A549 (cell line): ENCODE measurements around the gene PPP1CC. TPM values are rescaled to one million over a fixed set of nuclear protein-coding genes. Genes with fewer than 3 reads are reported as not detected.

Experiments
- ATAC-seq, 2 experiments: fragments of 200-7000 bp in 1 of 2; fragments of >200 bp in 1 of 2; cut with Nextera tagmentation in 1 of 2; cut with Tn5 transposase in 1 of 2; 3 replicates each; pipeline versions ENCODE4 v1.8.0 to v1.9.1; 2018 to 2020; ENCODE audit warnings: mild to moderate bottlenecking in 1 of 2, moderate library complexity in 1 of 2
- CTCF ChIA-PET: fragments of 300-600 bp; sonication (Branson Sonifier 250); formaldehyde crosslinking; extraction: SDS; loops from one replicate; lab custom pipeline; 2021; ENCODE audit warnings: antibody characterized with exemption, inconsistent platforms; lab: Yijun Ruan, JAX
- POLR2A ChIA-PET: fragments of 350-600 bp; formaldehyde crosslinking; extraction: SDS; loops from one replicate; lab custom pipeline; 2021; ENCODE audit warnings: antibody characterized with exemption, inconsistent platforms; lab: Yijun Ruan, JAX
- DNase-seq, 2 experiments: peaks; one replicate each; pipeline versions ENCODE4 v3.0.0 to v3.0.0-alpha.2; 2011 to 2016; ENCODE audit warnings: low read depth in 1 of 2, low spot score in 1 of 2
- FAIRE-seq: peaks from 2 replicates; lab custom pipeline; 2011; peaks lifted over from hg19 to GRCh38; lab: Jason Lieb, UNC
- H3K27ac ChIP-seq, 2 experiments: fragments of >200 bp; sonication (Bioruptor Twin); formaldehyde crosslinking; 3 replicates each; pipeline ENCODE4 v1.5.1; 2016 to 2017
- H3K4me1 ChIP-seq: fragments of >200 bp; sonication (Bioruptor Twin); formaldehyde crosslinking; 3 replicates; pipeline ENCODE4 v1.6.1; 2016
- H3K4me2 ChIP-seq: fragments of >200 bp; sonication (Bioruptor Twin); formaldehyde crosslinking; 3 replicates; pipeline ENCODE4 v1.6.1; 2016
- H3K4me3 ChIP-seq: fragments of >200 bp; sonication (Bioruptor Twin); formaldehyde crosslinking; 3 replicates; pipeline ENCODE4 v1.5.1; 2016
- H3K9me3 ChIP-seq: fragments of >200 bp; sonication (Bioruptor Twin); formaldehyde crosslinking; 3 replicates; pipeline ENCODE4 v1.6.1; 2016
- BHLHE40 ChIP-seq: IDR thresholded peaks from 2 replicates; pipeline ENCODE4 v1.6.1; 2012; ENCODE audit warnings: low read depth, low read length, inconsistent platforms
- CBX8 ChIP-seq: fragments of 200-600 bp; sonication (generic); IDR thresholded peaks from 2 replicates; pipeline ENCODE4 v1.6.1; 2016
- CEBPB ChIP-seq, 2 experiments: fragments of >200 bp in 1 of 2; sonication (Bioruptor Twin) in 1 of 2; formaldehyde crosslinking in 1 of 2; IDR thresholded peaks; 2 replicates each; pipeline ENCODE4 v1.6.1; 2012 to 2016
- CHD4 ChIP-seq: fragments of 200-600 bp; sonication (generic); IDR thresholded peaks from 2 replicates; pipeline ENCODE4 v1.6.1; 2016; ENCODE audit warnings: antibody characterized with exemption, mild to moderate bottlenecking, borderline replicate concordance
- EHMT2 ChIP-seq: fragments of 200-600 bp; sonication (generic); IDR thresholded peaks from 2 replicates; pipeline ENCODE4 v1.6.1; 2016; ENCODE audit warnings: antibody characterized with exemption, low read depth, mild to moderate bottlenecking, moderate library complexity
- ESRRA ChIP-seq: fragments of 150-350 bp; IDR thresholded peaks from 2 replicates; pipeline ENCODE4 v1.6.1; 2014; ENCODE audit warnings: mild to moderate bottlenecking, low read length, borderline replicate concordance
- FOXS1 ChIP-seq: fragments of 250-450 bp; sonication (Bioruptor Pico); IDR thresholded peaks from 2 replicates; pipeline ENCODE4 v1.5.0; 2020; ENCODE audit warnings: mild to moderate bottlenecking, moderate library complexity
- HOXB5 ChIP-seq: fragments of 250-450 bp; sonication (Bioruptor Pico); IDR thresholded peaks from 2 replicates; pipeline ENCODE4 v1.5.0; 2020; ENCODE audit warnings: mild to moderate bottlenecking, moderate library complexity
- JUN ChIP-seq, 2 experiments: fragments of >200 bp; sonication (Bioruptor Twin); formaldehyde crosslinking; IDR thresholded peaks; 2 replicates in 1 of 2; 3 replicates in 1 of 2; pipeline ENCODE4 v1.6.1; 2016 to 2017
- NFE2L2 ChIP-seq: fragments of 150-350 bp; conservative IDR thresholded peaks from 2 replicates; pipeline ENCODE4 v1.6.1; 2014; ENCODE audit warnings: low read length
- NPAS2 ChIP-seq: fragments of 250-450 bp; sonication (Bioruptor Pico); IDR thresholded peaks from 2 replicates; pipeline ENCODE4 v1.8.0; 2022; ENCODE audit warnings: mild to moderate bottlenecking, moderate library complexity, borderline replicate concordance
- PHF8 ChIP-seq: fragments of 200-600 bp; sonication (generic); IDR thresholded peaks from 2 replicates; pipeline ENCODE4 v1.6.1; 2016; ENCODE audit warnings: low read depth, mild to moderate bottlenecking, antibody characterized with exemption, moderate library complexity, borderline replicate concordance
- POLR2A ChIP-seq: IDR thresholded peaks from 2 replicates; pipeline ENCODE4 v1.6.1; 2012; ENCODE audit warnings: mild to moderate bottlenecking, low read length
- POLR2AphosphoS2 ChIP-seq: conservative IDR thresholded peaks from 2 replicates; pipeline ENCODE4 v1.6.1; 2012; ENCODE audit warnings: low read length, improper control_type of control experiment, inconsistent platforms
- RARB ChIP-seq: fragments of 250-450 bp; sonication (Bioruptor Pico); IDR thresholded peaks from 2 replicates; pipeline ENCODE4 v1.8.0; 2021; ENCODE audit warnings: mild to moderate bottlenecking, moderate library complexity
- RCOR1 ChIP-seq: fragments of 150-350 bp; IDR thresholded peaks from 2 replicates; pipeline ENCODE4 v1.6.1; 2014; ENCODE audit warnings: antibody characterized with exemption, low read length, low read depth
- RNF2 ChIP-seq: fragments of 200-600 bp; sonication (generic); IDR thresholded peaks from 2 replicates; pipeline ENCODE4 v1.6.1; 2016; ENCODE audit warnings: low read depth, mild to moderate bottlenecking, antibody characterized with exemption, moderate library complexity, borderline replicate concordance
- SMC3 ChIP-seq: fragments of >200 bp; sonication (Bioruptor Twin); formaldehyde crosslinking; IDR thresholded peaks from 3 replicates; pipeline ENCODE4 v1.6.1; 2018; ENCODE audit warnings: inconsistent platforms
- TP53 ChIP-seq: fragments of 250-450 bp; sonication (Bioruptor Pico); IDR thresholded peaks from 2 replicates; pipeline ENCODE4 v1.5.0; 2021; ENCODE audit warnings: mild to moderate bottlenecking, moderate library complexity
- ZNF302 ChIP-seq: fragments of 250-450 bp; sonication (Bioruptor Pico); IDR thresholded peaks from 2 replicates; pipeline ENCODE4 v1.9.0; 2021; ENCODE audit warnings: inconsistent platforms, mild to moderate bottlenecking, moderate library complexity
- WGBS: methylation state at CpG from one replicate; pipeline ENCODE4 v1.1.6; 2017; ENCODE audit errors: missing lambda C conversion rate; 5-methylcytosine and 5-hydroxymethylcytosine counted together
- polyA plus RNA-seq, 4 experiments: library from polyadenylated mRNA; depleted of rRNA in 3 of 4; stranded (reverse); fragments of >200 nt; fragmentation: RNase III in 1 of 4; extraction: RNeasy Plus Mini Kit Qiagen cat#74134 plus additional on column Dnase treatment in 1 of 4; gene quantifications; 2 replicates in 3 of 4; 3 replicates in 1 of 4; pipeline ENCODE4 v1.2.3, GENCODE V29; 2011 to 2017
- TF ChIP-seq, protein P1 (sequence below): IDR thresholded peaks from 2 replicates; pipeline ENCODE4 v1.6.1; 2012
- TF ChIP-seq, protein P2 (sequence below): fragments of 450-650 bp; IDR thresholded peaks from 2 replicates; pipeline ENCODE4 v1.6.1; 2014; ENCODE audit warnings: antibody characterized with exemption
- TF ChIP-seq, protein P3 (sequence below): fragments of 200-600 bp; sonication (generic); IDR thresholded peaks from 2 replicates; pipeline ENCODE4 v1.6.1; 2016; ENCODE audit warnings: antibody characterized with exemption, mild to moderate bottlenecking, moderate library complexity

PPP1CC gene
- polyA plus RNA-seq, 2 of the 4 experiments (the other 2 are of a cell fraction): 131 to 258 TPM

DNA sequence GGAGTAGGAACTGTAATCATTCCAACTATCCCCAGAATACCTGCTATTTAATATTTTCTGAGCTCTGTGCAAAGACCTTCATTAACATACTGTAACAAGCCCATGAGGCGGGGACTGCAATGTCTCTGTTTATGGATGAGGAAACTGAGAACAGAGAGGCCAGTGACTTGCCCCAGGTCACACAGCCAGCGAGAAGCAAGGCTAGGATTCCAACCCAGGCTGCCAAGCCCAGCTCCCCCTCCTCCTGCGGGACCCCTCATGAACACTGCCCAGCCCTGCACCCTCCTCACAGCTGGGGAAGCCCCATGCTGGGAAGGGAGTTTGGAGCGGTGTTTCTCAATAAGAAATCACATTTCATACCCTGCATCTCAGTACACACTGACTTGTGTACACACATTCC is 64.7 kb downstream of the PPP1CC start:
- 61% methylated on average over 4 of the region's 4 CpGs for WGBS
- Histone ChIP-seq H3K4me1 (no peaks in the 10 kb centered on the region), H3K4me2 (no peak overlapping the region), H3K4me3 (no peak overlapping the region), H3K27ac (no peak overlapping the region), H3K9me3 (peaks cover 8% of the 10 kb centered on the region; the same call in 1 of the 3 replicates)
- CTCF ChIA-PET: interaction anchor here (0.6 to 1.4 kb wide), 2 partner anchors 18 to 75 kb away, joined by 3 to 5 read pairs; no protein-coding TSS in a partner anchor
- POLR2A ChIA-PET: no interaction called here
- no peak for ATAC-seq
- TF ChIP-seq RCOR1: no peak
- no peak for TF ChIP-seq TP53
- TF ChIP-seq, protein P1, sequence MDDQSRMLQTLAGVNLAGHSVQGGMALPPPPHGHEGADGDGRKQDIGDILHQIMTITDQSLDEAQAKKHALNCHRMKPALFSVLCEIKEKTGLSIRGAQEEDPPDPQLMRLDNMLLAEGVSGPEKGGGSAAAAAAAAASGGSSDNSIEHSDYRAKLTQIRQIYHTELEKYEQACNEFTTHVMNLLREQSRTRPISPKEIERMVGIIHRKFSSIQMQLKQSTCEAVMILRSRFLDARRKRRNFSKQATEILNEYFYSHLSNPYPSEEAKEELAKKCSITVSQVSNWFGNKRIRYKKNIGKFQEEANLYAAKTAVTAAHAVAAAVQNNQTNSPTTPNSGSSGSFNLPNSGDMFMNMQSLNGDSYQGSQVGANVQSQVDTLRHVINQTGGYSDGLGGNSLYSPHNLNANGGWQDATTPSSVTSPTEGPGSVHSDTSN: no peak
- TF ChIP-seq ESRRA: no peak
- no peak for TF ChIP-seq POLR2A
- no peak for TF ChIP-seq CHD4
- TF ChIP-seq POLR2AphosphoS2: no peak
- TF ChIP-seq EHMT2: no peak
- no peak for FAIRE-seq
- no peak for DNase-seq

DNA sequence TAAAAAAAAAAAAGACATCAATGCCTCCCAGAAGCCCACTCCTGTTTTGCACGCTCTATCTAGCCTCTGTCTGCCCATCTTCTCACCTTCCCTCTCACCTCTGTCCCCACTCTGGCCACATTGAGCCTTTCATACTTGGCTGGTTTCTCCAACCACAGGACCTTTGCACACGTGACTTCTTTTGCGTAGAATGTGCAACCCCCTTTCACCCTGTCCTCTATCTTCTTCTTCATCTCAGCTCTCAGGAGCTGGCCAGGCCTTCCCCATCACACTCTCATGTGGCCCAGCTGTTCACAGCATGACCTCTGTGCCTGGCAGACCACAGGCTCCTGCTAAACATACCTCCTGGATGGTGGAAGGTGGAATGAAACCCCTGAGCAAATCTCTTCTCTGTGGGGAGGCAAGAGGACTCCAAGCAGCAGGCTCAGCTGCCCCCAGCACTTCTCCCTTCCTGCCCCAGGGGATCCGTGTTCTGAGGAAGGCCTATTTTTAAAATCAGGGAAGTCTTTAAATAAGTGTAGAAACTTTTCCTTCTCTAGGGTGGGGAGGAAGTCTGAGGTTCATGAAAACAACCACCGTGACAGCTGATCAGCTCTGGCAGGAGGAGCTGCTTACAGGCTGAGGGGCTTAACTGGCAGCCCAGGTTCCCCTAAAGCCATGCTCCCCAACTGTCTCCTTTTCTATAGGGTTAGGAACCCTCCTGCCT is 65.3 kb downstream of the PPP1CC start:
- Histone ChIP-seq H3K4me3 (no peak overlapping the region), H3K27ac (no peak overlapping the region), H3K4me1 (no peaks in the 10 kb centered on the region), H3K9me3 (peaks cover 8% of the 10 kb centered on the region; the same call in 1 of the 3 replicates), H3K4me2 (no peak overlapping the region)
- DNase-seq (no peak), FAIRE-seq (no peak), ATAC-seq (peak in 1 of 2 experiments; percentile 25; a peak in 3 of 6 replicates)
- CTCF ChIA-PET: interaction anchor here (0.6 to 1.4 kb wide), 2 partner anchors 18 to 76 kb away, joined by 3 to 5 read pairs; no protein-coding TSS in a partner anchor
- TF ChIP-seq FOXS1 (CRISPR knock-in tag): no peak
- TF ChIP-seq, protein P2, sequence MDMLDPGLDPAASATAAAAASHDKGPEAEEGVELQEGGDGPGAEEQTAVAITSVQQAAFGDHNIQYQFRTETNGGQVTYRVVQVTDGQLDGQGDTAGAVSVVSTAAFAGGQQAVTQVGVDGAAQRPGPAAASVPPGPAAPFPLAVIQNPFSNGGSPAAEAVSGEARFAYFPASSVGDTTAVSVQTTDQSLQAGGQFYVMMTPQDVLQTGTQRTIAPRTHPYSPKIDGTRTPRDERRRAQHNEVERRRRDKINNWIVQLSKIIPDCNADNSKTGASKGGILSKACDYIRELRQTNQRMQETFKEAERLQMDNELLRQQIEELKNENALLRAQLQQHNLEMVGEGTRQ: no peak
- POLR2A ChIA-PET: no interaction called here
- WGBS: 66% methylated on average over 5 of the region's 5 CpGs

DNA sequence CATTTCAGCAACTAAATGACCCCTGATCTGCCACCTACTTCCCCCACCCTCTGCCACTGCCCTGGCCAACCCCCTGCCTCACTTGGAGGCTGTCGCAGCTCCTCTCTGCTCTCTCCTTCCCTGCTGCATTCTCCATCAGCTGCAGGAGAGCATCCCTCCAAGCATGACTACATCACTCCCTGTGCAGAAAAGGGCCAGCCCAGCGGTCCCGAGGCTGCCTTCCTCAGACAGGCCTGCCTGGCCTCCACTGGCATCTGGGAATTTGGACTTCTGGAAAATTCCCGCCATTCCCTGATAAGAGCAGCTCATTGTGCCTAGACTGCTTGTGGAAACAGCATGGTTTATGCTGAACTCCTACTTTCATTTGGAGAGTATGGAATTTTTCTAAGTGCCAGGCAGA is 66.5 kb downstream of the PPP1CC start:
- ChIA-PET CTCF (interaction anchor here (0.9 to 1.2 kb wide), 3 partner anchors 11 to 179 kb away, joined by 3 read pairs; no protein-coding TSS in a partner anchor), POLR2A (no interaction called here)
- no peaks in the 10 kb centered on the region for H3K4me1 ChIP-seq
- FAIRE-seq: no peak
- ATAC-seq: no peak
- no peak for DNase-seq
- 81% methylated on average over 4 of the region's 4 CpGs for WGBS
- no peak overlapping the region for H3K4me2 ChIP-seq
- H3K27ac ChIP-seq: no peak overlapping the region
- no peak for TF ChIP-seq BHLHE40
- no peak for TF ChIP-seq SMC3
- no peak for TF ChIP-seq HOXB5 (CRISPR knock-in tag)
- TF ChIP-seq NPAS2 (CRISPR knock-in tag): no peak
- no peak for TF ChIP-seq PHF8
- no peak for TF ChIP-seq RNF2
- TF ChIP-seq CEBPB (IDR thresholded peaks at IDR 0.05): no peak
- no peak overlapping the region for H3K4me3 ChIP-seq
- peaks cover 8% of the 10 kb centered on the region; the same call in 1 of the 3 replicates for H3K9me3 ChIP-seq

DNA sequence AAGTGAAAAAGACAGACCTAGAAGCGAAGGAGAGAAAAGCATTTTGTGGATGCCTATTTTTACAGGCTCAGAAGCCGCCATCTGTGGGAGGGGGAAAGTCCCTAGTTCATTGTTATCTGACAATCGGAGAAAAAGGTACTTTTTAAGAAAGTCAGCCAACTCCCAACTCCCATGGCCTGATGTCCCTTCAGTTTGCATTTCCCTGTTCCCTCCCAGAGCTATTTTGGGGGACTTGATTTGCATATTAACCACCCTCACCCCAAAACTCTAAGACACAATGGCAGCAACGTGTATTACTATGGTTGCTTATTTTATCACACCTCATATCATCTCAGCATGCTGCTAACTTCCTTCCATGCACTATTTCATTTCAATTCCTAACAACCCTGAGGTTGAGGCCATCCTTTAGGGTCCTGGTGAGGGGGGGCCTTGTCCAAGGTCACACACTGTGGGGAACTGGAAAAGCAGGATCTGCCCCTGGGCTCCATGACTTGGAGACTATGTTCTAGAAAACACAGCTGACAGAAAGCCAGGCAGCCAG is 72.5 kb downstream of the PPP1CC start:
- Histone ChIP-seq H3K4me1 (no peaks in the 10 kb centered on the region), H3K9me3 (peaks cover 14% of the 10 kb centered on the region; the same call in 2 of the 3 replicates), H3K4me3 (no peak overlapping the region), H3K4me2 (no peak overlapping the region), H3K27ac (no peak overlapping the region)
- ChIA-PET CTCF (interaction anchor here (0.6 to 1.4 kb wide), 4 partner anchors 10 to 30 kb away, joined by 3 to 4 read pairs (median 3); no protein-coding TSS in a partner anchor), POLR2A (no interaction called here)
- no peak for ATAC-seq
- WGBS: 57% methylated on average over 4 of the region's 4 CpGs
- no peak for DNase-seq
- TF ChIP-seq JUN (IDR thresholded peaks at IDR 0.05) (no peak), BHLHE40 (no peak), NFE2L2 (no peak), NPAS2 (CRISPR knock-in tag) (no peak), CBX8 (no peak), RCOR1 (no peak), ZNF302 (no peak), RARB (no peak)
- TF ChIP-seq, protein P3, sequence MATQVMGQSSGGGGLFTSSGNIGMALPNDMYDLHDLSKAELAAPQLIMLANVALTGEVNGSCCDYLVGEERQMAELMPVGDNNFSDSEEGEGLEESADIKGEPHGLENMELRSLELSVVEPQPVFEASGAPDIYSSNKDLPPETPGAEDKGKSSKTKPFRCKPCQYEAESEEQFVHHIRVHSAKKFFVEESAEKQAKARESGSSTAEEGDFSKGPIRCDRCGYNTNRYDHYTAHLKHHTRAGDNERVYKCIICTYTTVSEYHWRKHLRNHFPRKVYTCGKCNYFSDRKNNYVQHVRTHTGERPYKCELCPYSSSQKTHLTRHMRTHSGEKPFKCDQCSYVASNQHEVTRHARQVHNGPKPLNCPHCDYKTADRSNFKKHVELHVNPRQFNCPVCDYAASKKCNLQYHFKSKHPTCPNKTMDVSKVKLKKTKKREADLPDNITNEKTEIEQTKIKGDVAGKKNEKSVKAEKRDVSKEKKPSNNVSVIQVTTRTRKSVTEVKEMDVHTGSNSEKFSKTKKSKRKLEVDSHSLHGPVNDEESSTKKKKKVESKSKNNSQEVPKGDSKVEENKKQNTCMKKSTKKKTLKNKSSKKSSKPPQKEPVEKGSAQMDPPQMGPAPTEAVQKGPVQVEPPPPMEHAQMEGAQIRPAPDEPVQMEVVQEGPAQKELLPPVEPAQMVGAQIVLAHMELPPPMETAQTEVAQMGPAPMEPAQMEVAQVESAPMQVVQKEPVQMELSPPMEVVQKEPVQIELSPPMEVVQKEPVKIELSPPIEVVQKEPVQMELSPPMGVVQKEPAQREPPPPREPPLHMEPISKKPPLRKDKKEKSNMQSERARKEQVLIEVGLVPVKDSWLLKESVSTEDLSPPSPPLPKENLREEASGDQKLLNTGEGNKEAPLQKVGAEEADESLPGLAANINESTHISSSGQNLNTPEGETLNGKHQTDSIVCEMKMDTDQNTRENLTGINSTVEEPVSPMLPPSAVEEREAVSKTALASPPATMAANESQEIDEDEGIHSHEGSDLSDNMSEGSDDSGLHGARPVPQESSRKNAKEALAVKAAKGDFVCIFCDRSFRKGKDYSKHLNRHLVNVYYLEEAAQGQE: no peak
- FAIRE-seq: no peak
